Transverse colon (tissue), 3 donors: Measurements from ENCODE around the gene RBFOX2.

Source experiments
- POLR2A ChIP-seq: fragments of 450-650 bp; IDR thresholded peaks from one replicate; pipeline ENCODE4 v1.6.1; 2016; ENCODE audit warnings: antibody characterized with exemption, mild to moderate bottlenecking, moderate library complexity
- TF ChIP-seq, protein P1 (sequence below), 5 experiments: fragments of 200-600 bp in 3 of 5; fragments of 450-650 bp in 2 of 5; sonication (generic) in 3 of 5; IDR thresholded peaks; 1 replicate in 2 of 5; 2 replicates in 3 of 5; pipeline ENCODE4 v1.5.1; 2016 to 2017; ENCODE audit warnings: antibody characterized with exemption in 5 of 5, inconsistent platforms in 3 of 5, mild to moderate bottlenecking in 2 of 5, moderate library complexity in 1 of 5

DNA sequence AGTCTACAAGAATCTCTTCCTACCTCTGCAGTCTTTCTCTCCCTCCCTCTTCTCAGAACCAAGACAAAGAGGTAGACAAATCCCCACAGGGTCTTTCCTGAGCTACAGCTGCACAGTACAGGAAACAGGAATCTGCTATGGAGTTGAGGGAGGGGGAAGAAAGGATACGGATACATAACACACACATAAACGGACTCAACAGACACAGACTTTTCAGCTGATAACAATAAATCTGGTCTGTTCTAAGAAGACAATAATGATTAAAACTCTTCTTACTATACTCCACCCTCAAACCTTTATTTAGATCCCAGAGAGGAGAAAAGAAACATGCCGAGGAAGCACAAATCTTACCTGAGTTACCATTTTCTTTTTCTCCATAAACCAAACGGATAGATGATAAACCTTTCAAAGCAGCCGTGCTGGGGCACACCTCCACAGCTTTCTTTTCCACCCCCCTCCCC lies 188.8 kb downstream of the RBFOX2 start:
- TF ChIP-seq POLR2A: no peak
- TF ChIP-seq, protein P1, sequence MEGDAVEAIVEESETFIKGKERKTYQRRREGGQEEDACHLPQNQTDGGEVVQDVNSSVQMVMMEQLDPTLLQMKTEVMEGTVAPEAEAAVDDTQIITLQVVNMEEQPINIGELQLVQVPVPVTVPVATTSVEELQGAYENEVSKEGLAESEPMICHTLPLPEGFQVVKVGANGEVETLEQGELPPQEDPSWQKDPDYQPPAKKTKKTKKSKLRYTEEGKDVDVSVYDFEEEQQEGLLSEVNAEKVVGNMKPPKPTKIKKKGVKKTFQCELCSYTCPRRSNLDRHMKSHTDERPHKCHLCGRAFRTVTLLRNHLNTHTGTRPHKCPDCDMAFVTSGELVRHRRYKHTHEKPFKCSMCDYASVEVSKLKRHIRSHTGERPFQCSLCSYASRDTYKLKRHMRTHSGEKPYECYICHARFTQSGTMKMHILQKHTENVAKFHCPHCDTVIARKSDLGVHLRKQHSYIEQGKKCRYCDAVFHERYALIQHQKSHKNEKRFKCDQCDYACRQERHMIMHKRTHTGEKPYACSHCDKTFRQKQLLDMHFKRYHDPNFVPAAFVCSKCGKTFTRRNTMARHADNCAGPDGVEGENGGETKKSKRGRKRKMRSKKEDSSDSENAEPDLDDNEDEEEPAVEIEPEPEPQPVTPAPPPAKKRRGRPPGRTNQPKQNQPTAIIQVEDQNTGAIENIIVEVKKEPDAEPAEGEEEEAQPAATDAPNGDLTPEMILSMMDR (IDR thresholded peaks at IDR 0.05): no peak
